GM12891 (cell line): ENCODE results near the gene NLRP5.
"Not testable (repeated sequence)": the region's sequence is repeated elsewhere in the genome, so short reads cannot be mapped to it uniquely, and the experiment has no call there.

ENCODE experiments used
- DNase-seq: peaks from one replicate; pipeline ENCODE4 v3.0.0; 2011; ENCODE audit warnings: low spot score; ENCODE audit not compliant: insufficient read length
- FAIRE-seq: peaks from 2 replicates; lab custom pipeline; 2011; peaks lifted over from hg19 to GRCh38; lab: Jason Lieb, UNC
- PAX5 ChIP-seq: IDR thresholded peaks from 2 replicates; pipeline ENCODE4 v1.6.1; 2011; ENCODE audit warnings: low read length, moderate library complexity, mild to moderate bottlenecking; ENCODE audit not compliant: insufficient read depth, severe bottlenecking
- POLR2A ChIP-seq: IDR thresholded peaks from 2 replicates; pipeline ENCODE4 v1.6.1; 2011; ENCODE audit warnings: low read depth, low read length, control low read depth
- POLR2AphosphoS5 ChIP-seq: IDR thresholded peaks from 2 replicates; pipeline ENCODE4 v1.6.1; 2011; ENCODE audit warnings: low read depth, low read length, control low read depth
- POU2F2 ChIP-seq: IDR thresholded peaks from 2 replicates; pipeline ENCODE4 v1.6.1; 2011; ENCODE audit warnings: low read depth, mild to moderate bottlenecking, control low read depth, low read length, moderate library complexity
- SPI1 ChIP-seq: IDR thresholded peaks from 2 replicates; pipeline ENCODE4 v1.6.1; 2011; ENCODE audit warnings: low read depth, low read length, control low read depth
- TAF1 ChIP-seq: IDR thresholded peaks from 2 replicates; pipeline ENCODE4 v1.6.1; 2011; ENCODE audit warnings: low read depth, low read length, control low read depth

Gene NLRP5

DNA sequence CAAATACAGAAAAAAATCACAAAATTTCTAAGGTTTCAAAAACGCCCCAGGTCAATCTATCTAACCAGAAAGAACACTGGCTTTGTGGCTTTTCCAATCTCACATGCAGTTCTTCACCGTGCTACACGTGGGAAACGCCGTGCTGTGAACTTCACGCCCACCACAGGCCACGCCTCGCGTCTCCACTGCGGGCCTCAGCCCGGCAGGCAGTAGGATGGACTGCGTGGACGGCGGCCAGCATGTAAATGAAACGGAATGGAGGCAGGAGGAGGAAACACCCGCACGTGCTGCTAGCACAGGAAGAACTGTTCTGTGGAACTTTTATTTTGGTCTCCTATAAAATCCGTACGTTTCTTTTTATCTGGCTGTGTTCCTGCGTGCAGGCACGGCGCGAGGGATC lies 110.7 kb downstream of the NLRP5 start:
- FAIRE-seq, result no peak
- DNase-seq, result no peak
- TF ChIP-seq TAF1 (no peak), POU2F2 (no peak), PAX5 (no peak), POLR2AphosphoS5 (no peak), POLR2A (no peak), SPI1 (no peak)

GRCh38 chr19:56097776-56098175 lies 111.2 kb downstream of the NLRP5 start:
- FAIRE-seq, result no peak
- TF ChIP-seq POLR2A (no peak), POU2F2 (no peak), PAX5 (no peak), TAF1 (no peak), SPI1 (no peak), POLR2AphosphoS5 (no peak)
- DNase-seq, result no peak

- not testable (repeated sequence) for DNase-seq, FAIRE-seq
Measured at GRCh38 chr19:56098237-56098636, 111.7 kb downstream of the NLRP5 start.

GRCh38 chr19:56098731-56099568 lies 112.4 kb downstream of the NLRP5 start:
- TF ChIP-seq SPI1 (no peak), TAF1 (no peak), POU2F2 (no peak), PAX5 (no peak)
- DNase-seq (no peak), FAIRE-seq (no peak)

- DNase-seq (no peak), FAIRE-seq (no peak)
- TF ChIP-seq TAF1 (no peak), POU2F2 (no peak), SPI1 (no peak), PAX5 (no peak), POLR2AphosphoS5 (no peak), POLR2A (no peak)
Measured at GRCh38 chr19:56099638-56100539, 113.3 kb downstream of the NLRP5 start.

DNA sequence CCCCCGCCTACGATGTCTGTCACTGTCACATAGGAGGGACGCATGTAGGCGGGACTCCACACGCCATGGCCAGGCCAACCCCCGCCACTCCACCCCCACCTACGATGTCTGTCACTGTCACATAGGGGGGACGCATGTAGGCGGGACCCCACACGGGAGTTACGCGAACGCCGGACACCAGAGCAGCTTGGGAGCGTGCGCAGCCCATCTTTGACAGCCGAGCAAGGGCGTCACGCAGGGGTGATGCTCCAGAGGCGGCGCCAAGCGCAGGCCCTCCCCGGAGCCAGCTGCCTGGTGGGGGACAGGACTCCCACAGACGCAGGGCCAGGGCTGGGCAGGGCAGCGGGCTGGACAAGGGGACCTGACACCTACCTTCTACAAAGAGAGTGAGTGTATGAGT lies 114.5 kb downstream of the NLRP5 start:
- no peak for DNase-seq
- TF ChIP-seq SPI1, result no peak
- no peak; the same call in 1 of the 2 replicates for TF ChIP-seq POLR2AphosphoS5
- no peak for TF ChIP-seq POLR2A
- no peak for TF ChIP-seq TAF1
- no peak for FAIRE-seq

GRCh38 chr19:56101746-56102535 lies 115.4 kb downstream of the NLRP5 start:
- FAIRE-seq (no peak), DNase-seq (no peak)
- TF ChIP-seq POLR2AphosphoS5, result no peak
- TF ChIP-seq TAF1, result no peak
- TF ChIP-seq PAX5, result no peak
- TF ChIP-seq SPI1, result no peak
- no peak for TF ChIP-seq POU2F2
- no peak for TF ChIP-seq POLR2A

DNA sequence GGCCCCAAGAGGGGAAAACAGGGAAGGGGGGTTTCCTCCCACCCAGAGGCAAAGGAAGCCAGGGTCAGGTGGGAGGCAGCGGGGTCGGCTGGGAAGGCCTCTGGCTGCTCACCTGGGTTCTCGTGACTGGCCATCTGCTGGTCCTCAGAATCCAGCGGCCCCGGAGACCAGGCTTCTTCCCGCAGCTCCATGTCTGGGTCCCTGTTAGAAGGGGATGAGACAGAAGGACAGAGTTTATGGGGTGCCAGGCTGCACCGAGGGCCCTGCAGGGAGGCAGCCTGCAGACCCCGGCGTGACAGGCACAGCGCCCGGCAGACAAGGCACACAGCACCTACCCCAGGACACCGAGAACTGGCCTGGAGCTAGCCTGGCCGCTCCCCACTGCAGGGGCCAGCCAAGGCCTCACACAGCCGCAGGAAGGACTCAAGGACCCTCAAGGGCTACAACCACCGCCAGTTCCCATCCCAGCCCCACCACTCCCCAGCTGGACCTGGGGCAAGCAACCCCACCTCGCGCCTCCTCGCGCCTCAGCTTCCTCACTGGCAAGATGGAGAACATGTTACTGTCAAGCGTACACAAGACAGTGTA lies 116.5 kb downstream of the NLRP5 start:
- TF ChIP-seq POLR2AphosphoS5 (no peak), PAX5 (no peak), TAF1 (no peak), POLR2A (no peak), SPI1 (no peak), POU2F2 (no peak)
- no peak for DNase-seq
- no peak for FAIRE-seq

- FAIRE-seq, result peak; percentile 51
Measured at GRCh38 chr19:56104423-56104822, 117.8 kb downstream of the NLRP5 start.

More at GRCh38 chr19:56104423-56104822, 117.8 kb downstream of the NLRP5 start:
- TF ChIP-seq SPI1 (no peak), POLR2A (no peak), POU2F2 (no peak), POLR2AphosphoS5 (no peak), TAF1 (no peak), PAX5 (no peak)
- DNase-seq, result no peak
